ENCODE results near the gene RANBP3. TPM values are rescaled to one million over a fixed set of nuclear protein-coding genes. Genes with fewer than 3 reads are reported as not detected.
"Not testable (repeated sequence)": the region's sequence is repeated elsewhere in the genome, so short reads cannot be mapped to it uniquely, and the experiment has no call there.

The RANBP3 gene
- 10 to 100 TPM; 73.9 to 95.2 (median 89.7) TPM for total RNA-seq
- total RNA-seq (2013) = 41.1 TPM

- Histone ChIP-seq H3K27ac (ENCODE audit: low read length) (peak within 1 kb of the TSS; percentile 64), H3K4me3 (ENCODE audit: low read length) (peak within 1 kb of the TSS; percentile 53), H3K27me3 (ENCODE audit: control insufficient read depth, insufficient read depth, low read length) (no peaks in the 10 kb centered on the region), H3K36me3 (ENCODE audit: control insufficient read depth, insufficient read depth, low read length) (peaks cover 11% of the 10 kb centered on the region), H3K9me3 (ENCODE audit: control insufficient read depth, insufficient read depth, low read length) (no peaks in the 10 kb centered on the region), H3K4me1 (ENCODE audit: control insufficient read depth, insufficient read depth, low read length) (peaks cover 34% of the 10 kb centered on the region)
- WGBS (ENCODE audit: insufficient coverage) = under 1% methylated on average over 88 of the region's 88 CpGs
- H3K9me3 Mint-ChIP-seq = no peaks in the 10 kb centered on the region
- TF ChIP-seq CTCF (IDR thresholded peaks at IDR 0.05) = no peak
- peak within 1 kb of the TSS; percentile 99 for H3K4me3 Mint-ChIP-seq
- no peaks in the 10 kb centered on the region for H3K36me3 Mint-ChIP-seq
- H3K27ac Mint-ChIP-seq = peak within 1 kb of the TSS; percentile 92 to 98
- no peaks in the 10 kb centered on the region for H3K27me3 Mint-ChIP-seq (ENCODE audit: low read depth in 2 of 2)
- ATAC-seq (peak; percentile 90 to 96 (median 91)), DNase-seq (peak; percentile 95 to 100)
- H3K4me1 Mint-ChIP-seq = peaks cover 47 to 50% of the 10 kb centered on the region in 2 donors
- intact Hi-C loops (cut with micrococcal nuclease) = loop anchor here (5.0 kb wide), 1 partner anchor 76 kb away; the partner anchor contains the start of genes NDUFA11 and VMAC
Measured at GRCh38 chr19:5977785-5978605, at the start of gene RANBP3. RANBP3 (minus strand) TSS chr19:5978140; CDS start chr19:5978082, 58 bp downstream.

- no peaks in the 10 kb centered on the region for H3K9me3 Mint-ChIP-seq
- Histone ChIP-seq H3K36me3 (ENCODE audit: control insufficient read depth, insufficient read depth, low read length) (no peaks in the 10 kb centered on the region), H3K27me3 (ENCODE audit: control insufficient read depth, insufficient read depth, low read length) (no peaks in the 10 kb centered on the region), H3K4me3 (ENCODE audit: low read length) (no peak overlapping the region), H3K4me1 (ENCODE audit: control insufficient read depth, insufficient read depth, low read length) (no peaks in the 10 kb centered on the region), H3K27ac (ENCODE audit: low read length) (no peak overlapping the region), H3K9me3 (ENCODE audit: control insufficient read depth, insufficient read depth, low read length) (no peaks in the 10 kb centered on the region)
- intact Hi-C loops (cut with micrococcal nuclease) = no loop called here
- H3K4me3 Mint-ChIP-seq = no peak overlapping the region
- no peaks in the 10 kb centered on the region for H3K27me3 Mint-ChIP-seq (ENCODE audit: low read depth in 2 of 2)
- H3K4me1 Mint-ChIP-seq = no peaks in the 10 kb centered on the region
- H3K36me3 Mint-ChIP-seq = no peaks in the 10 kb centered on the region
- no peak for TF ChIP-seq CTCF (IDR thresholded peaks at IDR 0.05)
- ATAC-seq (no peak), DNase-seq (no peak)
- no peak overlapping the region for H3K27ac Mint-ChIP-seq
- 95% methylated on average over 30 of the region's 30 CpGs for WGBS (ENCODE audit: insufficient coverage)
Measured at GRCh38 chr19:6026390-6027227, 48.7 kb upstream of the RANBP3 start.

GRCh38 chr19:6024756-6025155 lies 46.8 kb upstream of the RANBP3 start:
- not testable (repeated sequence) for H3K27me3 ChIP-seq (ENCODE audit: control insufficient read depth, insufficient read depth, low read length); H3K4me1 Mint-ChIP-seq; H3K27ac ChIP-seq (ENCODE audit: low read length); H3K9me3 ChIP-seq (ENCODE audit: control insufficient read depth, insufficient read depth, low read length); DNase-seq; H3K4me1 ChIP-seq (ENCODE audit: control insufficient read depth, insufficient read depth, low read length); H3K4me3 Mint-ChIP-seq; H3K36me3 ChIP-seq (ENCODE audit: control insufficient read depth, insufficient read depth, low read length); H3K9me3 Mint-ChIP-seq; ATAC-seq; H3K4me3 ChIP-seq (ENCODE audit: low read length); H3K36me3 Mint-ChIP-seq; H3K27ac Mint-ChIP-seq; H3K27me3 Mint-ChIP-seq (ENCODE audit: low read depth in 2 of 2)
- intact Hi-C loops (cut with micrococcal nuclease) = loop anchor here (5.0 kb wide), 1 partner anchor 222 kb away; no protein-coding TSS in a partner anchor
- WGBS (ENCODE audit: insufficient coverage) = 97% methylated on average over 23 of the region's 27 CpGs

GRCh38 chr19:6023936-6024335 lies 46.0 kb upstream of the RANBP3 start:
- H3K9me3 Mint-ChIP-seq = no peaks in the 10 kb centered on the region
- Histone ChIP-seq H3K4me3 (ENCODE audit: low read length) (no peak overlapping the region), H3K9me3 (ENCODE audit: control insufficient read depth, insufficient read depth, low read length) (no peaks in the 10 kb centered on the region), H3K36me3 (ENCODE audit: control insufficient read depth, insufficient read depth, low read length) (no peaks in the 10 kb centered on the region), H3K27ac (ENCODE audit: low read length) (no peak overlapping the region), H3K4me1 (ENCODE audit: control insufficient read depth, insufficient read depth, low read length) (no peaks in the 10 kb centered on the region), H3K27me3 (ENCODE audit: control insufficient read depth, insufficient read depth, low read length) (no peaks in the 10 kb centered on the region)
- H3K4me1 Mint-ChIP-seq = no peaks in the 10 kb centered on the region
- no peak for TF ChIP-seq CTCF (IDR thresholded peaks at IDR 0.05)
- H3K4me3 Mint-ChIP-seq = no peak overlapping the region
- H3K27me3 Mint-ChIP-seq (ENCODE audit: low read depth in 2 of 2) = peaks cover 0 to 3% of the 10 kb centered on the region in 2 donors
- no peak for ATAC-seq
- intact Hi-C loops (cut with micrococcal nuclease) = loop anchor here (5.0 kb wide), 1 partner anchor 222 kb away; no protein-coding TSS in a partner anchor
- no peak overlapping the region for H3K27ac Mint-ChIP-seq
- DNase-seq = no peak
- H3K36me3 Mint-ChIP-seq = no peaks in the 10 kb centered on the region
- WGBS (ENCODE audit: insufficient coverage) = 88% methylated on average over 12 of the region's 12 CpGs

All from natural killer cell (primary cell).